GM12878 (cell line): ENCODE results near the gene TUB.

Experiments
- HDAC6 ChIP-seq: fragments of 200-600 bp; sonication (generic); IDR thresholded peaks from one replicate; pipeline ENCODE4 v1.8.0; 2017; ENCODE audit warnings: antibody characterized with exemption; ENCODE audit not compliant: unreplicated experiment
- RCOR1 ChIP-seq: conservative IDR thresholded peaks from 2 replicates; pipeline ENCODE4 v1.6.1; 2012; ENCODE audit warnings: low read depth, low read length, improper control_type of control experiment
- TF ChIP-seq, protein P1 (sequence below), 3 experiments: IDR thresholded peaks in 2 of 3; conservative IDR thresholded peaks in 1 of 3; 2 replicates each; pipeline ENCODE4 v1.5.1; 2011; ENCODE audit warnings: low read depth in 3 of 3, low read length in 3 of 3, mild to moderate bottlenecking in 3 of 3, control low read depth in 2 of 3, moderate library complexity in 2 of 3, inconsistent platforms in 1 of 3, mixed read lengths in 1 of 3; ENCODE audit not compliant: control insufficient read depth in 2 of 3, insufficient read depth in 1 of 3; ENCODE audit errors: extremely low read depth in 1 of 3

DNA sequence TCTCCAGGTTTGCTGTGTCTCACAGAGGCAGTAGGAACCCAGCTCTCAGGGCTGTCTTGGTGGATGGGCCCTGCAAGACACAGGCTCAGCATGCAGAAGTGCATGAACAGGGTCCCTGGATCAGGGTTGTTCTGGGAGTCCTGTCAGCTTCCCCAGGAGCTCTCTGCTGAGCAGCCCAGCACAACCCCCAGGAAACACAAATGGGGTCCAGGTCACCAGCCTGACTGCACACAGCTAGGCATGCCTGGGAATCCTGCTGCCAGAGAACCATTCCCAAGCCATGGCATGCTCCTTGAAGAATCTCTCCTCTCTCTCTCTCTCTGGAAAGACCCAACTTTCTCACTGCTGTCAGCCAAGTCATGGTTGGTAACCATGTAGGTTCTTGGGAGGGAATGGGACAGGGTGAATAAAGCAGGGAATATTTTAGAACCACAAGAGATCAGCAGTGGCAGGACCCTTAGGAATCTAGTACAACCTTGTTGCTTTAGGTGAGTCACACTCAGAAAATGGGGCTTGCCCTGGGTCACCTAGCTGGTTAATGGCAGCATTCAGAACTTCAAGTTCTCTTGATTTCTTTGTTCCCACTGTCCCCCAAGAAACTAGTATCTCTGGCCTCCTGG, 21.4 kb downstream of the TUB start:
- TF ChIP-seq RCOR1 (no peak), HDAC6 (no peak)
- TF ChIP-seq, protein P1, sequence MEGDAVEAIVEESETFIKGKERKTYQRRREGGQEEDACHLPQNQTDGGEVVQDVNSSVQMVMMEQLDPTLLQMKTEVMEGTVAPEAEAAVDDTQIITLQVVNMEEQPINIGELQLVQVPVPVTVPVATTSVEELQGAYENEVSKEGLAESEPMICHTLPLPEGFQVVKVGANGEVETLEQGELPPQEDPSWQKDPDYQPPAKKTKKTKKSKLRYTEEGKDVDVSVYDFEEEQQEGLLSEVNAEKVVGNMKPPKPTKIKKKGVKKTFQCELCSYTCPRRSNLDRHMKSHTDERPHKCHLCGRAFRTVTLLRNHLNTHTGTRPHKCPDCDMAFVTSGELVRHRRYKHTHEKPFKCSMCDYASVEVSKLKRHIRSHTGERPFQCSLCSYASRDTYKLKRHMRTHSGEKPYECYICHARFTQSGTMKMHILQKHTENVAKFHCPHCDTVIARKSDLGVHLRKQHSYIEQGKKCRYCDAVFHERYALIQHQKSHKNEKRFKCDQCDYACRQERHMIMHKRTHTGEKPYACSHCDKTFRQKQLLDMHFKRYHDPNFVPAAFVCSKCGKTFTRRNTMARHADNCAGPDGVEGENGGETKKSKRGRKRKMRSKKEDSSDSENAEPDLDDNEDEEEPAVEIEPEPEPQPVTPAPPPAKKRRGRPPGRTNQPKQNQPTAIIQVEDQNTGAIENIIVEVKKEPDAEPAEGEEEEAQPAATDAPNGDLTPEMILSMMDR (IDR thresholded peaks at IDR 0.05 in 2 of 3, conservative IDR thresholded peaks at IDR 0.05 in 1 of 3; ENCODE audit: control insufficient read depth in 2 of 3, extremely low read depth in 1 of 3, insufficient read depth in 1 of 3, low read depth in 3 of 3, low read length in 3 of 3), result no peak
